ENCODE data around the gene CCDC50.

GRCh38 chr3:191428177-191428576 lies 99.0 kb downstream of the CCDC50 start:
- TF ChIP-seq, protein P1, sequence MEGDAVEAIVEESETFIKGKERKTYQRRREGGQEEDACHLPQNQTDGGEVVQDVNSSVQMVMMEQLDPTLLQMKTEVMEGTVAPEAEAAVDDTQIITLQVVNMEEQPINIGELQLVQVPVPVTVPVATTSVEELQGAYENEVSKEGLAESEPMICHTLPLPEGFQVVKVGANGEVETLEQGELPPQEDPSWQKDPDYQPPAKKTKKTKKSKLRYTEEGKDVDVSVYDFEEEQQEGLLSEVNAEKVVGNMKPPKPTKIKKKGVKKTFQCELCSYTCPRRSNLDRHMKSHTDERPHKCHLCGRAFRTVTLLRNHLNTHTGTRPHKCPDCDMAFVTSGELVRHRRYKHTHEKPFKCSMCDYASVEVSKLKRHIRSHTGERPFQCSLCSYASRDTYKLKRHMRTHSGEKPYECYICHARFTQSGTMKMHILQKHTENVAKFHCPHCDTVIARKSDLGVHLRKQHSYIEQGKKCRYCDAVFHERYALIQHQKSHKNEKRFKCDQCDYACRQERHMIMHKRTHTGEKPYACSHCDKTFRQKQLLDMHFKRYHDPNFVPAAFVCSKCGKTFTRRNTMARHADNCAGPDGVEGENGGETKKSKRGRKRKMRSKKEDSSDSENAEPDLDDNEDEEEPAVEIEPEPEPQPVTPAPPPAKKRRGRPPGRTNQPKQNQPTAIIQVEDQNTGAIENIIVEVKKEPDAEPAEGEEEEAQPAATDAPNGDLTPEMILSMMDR (IDR thresholded peaks at IDR 0.05): no peak
- TF ChIP-seq EZH2 (IDR thresholded peaks at IDR 0.05): no peak
- TF ChIP-seq EZH2phosphoT487 (IDR thresholded peaks at IDR 0.05): no peak

Measured in neural progenitor cell (in vitro differentiated cells).